Activated naive CD8-positive, alpha-beta T cell (primary cell): Measurements from ENCODE around the gene TRIM2.

ENCODE experiments used
- H3K27ac Mint-ChIP-seq: one replicate; pipeline ENCODE4 v1.8.0; 2021; ENCODE audit warnings: mixed read lengths
- H3K27me3 Mint-ChIP-seq: one replicate; pipeline ENCODE4 v1.8.0; 2021; ENCODE audit warnings: mixed read lengths
- H3K36me3 Mint-ChIP-seq: one replicate; pipeline ENCODE4 v1.8.0; 2021; ENCODE audit warnings: mixed read lengths
- H3K4me1 Mint-ChIP-seq: one replicate; pipeline ENCODE4 v1.8.0; 2021; ENCODE audit warnings: low read depth, mixed read lengths
- H3K4me3 Mint-ChIP-seq: one replicate; pipeline ENCODE4 v1.8.0; 2021; ENCODE audit warnings: mild to moderate bottlenecking, mixed read lengths
- H3K9me3 Mint-ChIP-seq: one replicate; pipeline ENCODE4 v1.8.0; 2021; ENCODE audit warnings: low read depth, mixed read lengths

TRIM2 gene

GRCh38 chr4:153290134-153290533 lies 85.9 kb downstream of the TRIM2 start:
- no peaks in the 10 kb centered on the region for H3K9me3 Mint-ChIP-seq
- H3K36me3 Mint-ChIP-seq, result peaks cover 4% of the 10 kb centered on the region
- H3K27me3 Mint-ChIP-seq, result no peaks in the 10 kb centered on the region
- H3K4me1 Mint-ChIP-seq, result peaks cover 2% of the 10 kb centered on the region
- H3K27ac Mint-ChIP-seq, result no peak overlapping the region
- no peak overlapping the region for H3K4me3 Mint-ChIP-seq

GRCh38 chr4:153291562-153291961 lies 87.3 kb downstream of the TRIM2 start:
- H3K4me3 Mint-ChIP-seq, result no peak overlapping the region
- H3K27ac Mint-ChIP-seq, result no peak overlapping the region
- peaks cover 2% of the 10 kb centered on the region for H3K4me1 Mint-ChIP-seq
- H3K27me3 Mint-ChIP-seq, result no peaks in the 10 kb centered on the region
- H3K9me3 Mint-ChIP-seq, result no peaks in the 10 kb centered on the region
- H3K36me3 Mint-ChIP-seq, result peaks cover 3% of the 10 kb centered on the region

- H3K27me3 Mint-ChIP-seq, result no peaks in the 10 kb centered on the region
- no peak overlapping the region for H3K27ac Mint-ChIP-seq
- no peak overlapping the region for H3K4me3 Mint-ChIP-seq
- H3K4me1 Mint-ChIP-seq, result peaks cover 2% of the 10 kb centered on the region
- no peaks in the 10 kb centered on the region for H3K9me3 Mint-ChIP-seq
- H3K36me3 Mint-ChIP-seq, result peaks cover 3% of the 10 kb centered on the region
These were observed 88.9 kb downstream of the TRIM2 start for GRCh38 chr4:153292897-153293741.

- Mint-ChIP-seq H3K4me1 (no peaks in the 10 kb centered on the region), H3K9me3 (no peaks in the 10 kb centered on the region), H3K27ac (no peak overlapping the region), H3K36me3 (peaks cover 3% of the 10 kb centered on the region), H3K4me3 (no peak overlapping the region), H3K27me3 (no peaks in the 10 kb centered on the region)
These were observed 89.5 kb downstream of the TRIM2 start for GRCh38 chr4:153293742-153294057.

- Mint-ChIP-seq H3K4me3 (no peak overlapping the region), H3K4me1 (no peaks in the 10 kb centered on the region), H3K9me3 (peaks cover 3% of the 10 kb centered on the region), H3K36me3 (peaks cover 7% of the 10 kb centered on the region), H3K27ac (no peak overlapping the region), H3K27me3 (no peaks in the 10 kb centered on the region)
These were observed 90.4 kb downstream of the TRIM2 start for GRCh38 chr4:153294631-153295030.

- Mint-ChIP-seq H3K27ac (no peak overlapping the region), H3K4me1 (no peaks in the 10 kb centered on the region), H3K27me3 (no peaks in the 10 kb centered on the region), H3K9me3 (peaks cover 6% of the 10 kb centered on the region), H3K4me3 (no peak overlapping the region), H3K36me3 (peaks cover 11% of the 10 kb centered on the region)
These were observed 91.0 kb downstream of the TRIM2 start for GRCh38 chr4:153295131-153295755.

GRCh38 chr4:153296040-153296823 lies 92.0 kb downstream of the TRIM2 start:
- no peak overlapping the region for H3K4me3 Mint-ChIP-seq

GRCh38 chr4:153297116-153297515 lies 92.9 kb downstream of the TRIM2 start:
- Mint-ChIP-seq H3K4me3 (no peak overlapping the region), H3K9me3 (peaks cover 6% of the 10 kb centered on the region), H3K36me3 (peaks cover 18% of the 10 kb centered on the region), H3K27ac (no peak overlapping the region), H3K4me1 (no peaks in the 10 kb centered on the region), H3K27me3 (no peaks in the 10 kb centered on the region)

More at GRCh38 chr4:153296040-153296823, 92.0 kb downstream of the TRIM2 start:
- H3K27me3 Mint-ChIP-seq, result no peaks in the 10 kb centered on the region
- H3K9me3 Mint-ChIP-seq, result peaks cover 6% of the 10 kb centered on the region
- H3K27ac Mint-ChIP-seq, result no peak overlapping the region
- H3K36me3 Mint-ChIP-seq, result peaks cover 13% of the 10 kb centered on the region
- no peaks in the 10 kb centered on the region for H3K4me1 Mint-ChIP-seq

- Mint-ChIP-seq H3K9me3 (peaks cover 4% of the 10 kb centered on the region), H3K36me3 (peaks cover 8% of the 10 kb centered on the region), H3K27me3 (no peaks in the 10 kb centered on the region), H3K4me3 (no peak overlapping the region), H3K4me1 (no peaks in the 10 kb centered on the region), H3K27ac (no peak overlapping the region)
These were observed 106.5 kb downstream of the TRIM2 start for GRCh38 chr4:153310793-153311192.

- H3K27me3 Mint-ChIP-seq, result peaks cover 1% of the 10 kb centered on the region
- H3K9me3 Mint-ChIP-seq, result no peaks in the 10 kb centered on the region
- H3K27ac Mint-ChIP-seq, result no peak overlapping the region
- H3K4me3 Mint-ChIP-seq, result no peak overlapping the region
- H3K36me3 Mint-ChIP-seq, result no peaks in the 10 kb centered on the region
- H3K4me1 Mint-ChIP-seq, result no peaks in the 10 kb centered on the region
These were observed 110.7 kb downstream of the TRIM2 start for GRCh38 chr4:153314915-153315314.

GRCh38 chr4:153318696-153319320 lies 114.6 kb downstream of the TRIM2 start:
- peaks cover 4% of the 10 kb centered on the region for H3K27me3 Mint-ChIP-seq
- H3K4me1 Mint-ChIP-seq, result no peaks in the 10 kb centered on the region
- H3K9me3 Mint-ChIP-seq, result no peaks in the 10 kb centered on the region
- no peak overlapping the region for H3K4me3 Mint-ChIP-seq
- H3K36me3 Mint-ChIP-seq, result no peaks in the 10 kb centered on the region
- H3K27ac Mint-ChIP-seq, result no peak overlapping the region

- Mint-ChIP-seq H3K36me3 (no peaks in the 10 kb centered on the region), H3K4me1 (no peaks in the 10 kb centered on the region), H3K9me3 (no peaks in the 10 kb centered on the region), H3K27me3 (peaks cover 6% of the 10 kb centered on the region), H3K27ac (no peak overlapping the region), H3K4me3 (no peak overlapping the region)
These were observed 118.5 kb downstream of the TRIM2 start for GRCh38 chr4:153322791-153323190.

- Mint-ChIP-seq H3K4me1 (no peaks in the 10 kb centered on the region), H3K9me3 (no peaks in the 10 kb centered on the region), H3K4me3 (no peak overlapping the region), H3K36me3 (peaks cover 2% of the 10 kb centered on the region), H3K27me3 (peaks cover 5% of the 10 kb centered on the region), H3K27ac (no peak overlapping the region)
These were observed 119.8 kb downstream of the TRIM2 start for GRCh38 chr4:153324046-153324445.

- no peak overlapping the region for H3K4me3 Mint-ChIP-seq
- H3K4me1 Mint-ChIP-seq, result no peaks in the 10 kb centered on the region
- H3K27me3 Mint-ChIP-seq, result peaks cover 5% of the 10 kb centered on the region
- no peak overlapping the region for H3K27ac Mint-ChIP-seq
- peaks cover 4% of the 10 kb centered on the region for H3K36me3 Mint-ChIP-seq
- H3K9me3 Mint-ChIP-seq, result no peaks in the 10 kb centered on the region
These were observed 121.3 kb downstream of the TRIM2 start for GRCh38 chr4:153325558-153325957.

- Mint-ChIP-seq H3K4me1 (no peaks in the 10 kb centered on the region), H3K36me3 (peaks cover 4% of the 10 kb centered on the region), H3K27me3 (peaks cover 5% of the 10 kb centered on the region), H3K27ac (no peak overlapping the region), H3K4me3 (no peak overlapping the region), H3K9me3 (no peaks in the 10 kb centered on the region)
These were observed 122.3 kb downstream of the TRIM2 start for GRCh38 chr4:153326513-153326912.
